AG09319 (cell line): Measurements from ENCODE around the gene JADE3.
A peak's percentile ranks its signal among the peaks of the same experiment; 100 is the strongest.

Experiments
- DNase-seq: peaks from one replicate; pipeline ENCODE4 v3.0.0-alpha.2; 2010; ENCODE audit warnings: low read depth; ENCODE audit errors: extremely low read depth
- TF ChIP-seq, protein P1 (sequence below): IDR thresholded peaks from 2 replicates; pipeline ENCODE4 v1.5.1; 2011; ENCODE audit warnings: low read depth, mild to moderate bottlenecking, inconsistent platforms, low read length, moderate library complexity

JADE3 gene

DNA sequence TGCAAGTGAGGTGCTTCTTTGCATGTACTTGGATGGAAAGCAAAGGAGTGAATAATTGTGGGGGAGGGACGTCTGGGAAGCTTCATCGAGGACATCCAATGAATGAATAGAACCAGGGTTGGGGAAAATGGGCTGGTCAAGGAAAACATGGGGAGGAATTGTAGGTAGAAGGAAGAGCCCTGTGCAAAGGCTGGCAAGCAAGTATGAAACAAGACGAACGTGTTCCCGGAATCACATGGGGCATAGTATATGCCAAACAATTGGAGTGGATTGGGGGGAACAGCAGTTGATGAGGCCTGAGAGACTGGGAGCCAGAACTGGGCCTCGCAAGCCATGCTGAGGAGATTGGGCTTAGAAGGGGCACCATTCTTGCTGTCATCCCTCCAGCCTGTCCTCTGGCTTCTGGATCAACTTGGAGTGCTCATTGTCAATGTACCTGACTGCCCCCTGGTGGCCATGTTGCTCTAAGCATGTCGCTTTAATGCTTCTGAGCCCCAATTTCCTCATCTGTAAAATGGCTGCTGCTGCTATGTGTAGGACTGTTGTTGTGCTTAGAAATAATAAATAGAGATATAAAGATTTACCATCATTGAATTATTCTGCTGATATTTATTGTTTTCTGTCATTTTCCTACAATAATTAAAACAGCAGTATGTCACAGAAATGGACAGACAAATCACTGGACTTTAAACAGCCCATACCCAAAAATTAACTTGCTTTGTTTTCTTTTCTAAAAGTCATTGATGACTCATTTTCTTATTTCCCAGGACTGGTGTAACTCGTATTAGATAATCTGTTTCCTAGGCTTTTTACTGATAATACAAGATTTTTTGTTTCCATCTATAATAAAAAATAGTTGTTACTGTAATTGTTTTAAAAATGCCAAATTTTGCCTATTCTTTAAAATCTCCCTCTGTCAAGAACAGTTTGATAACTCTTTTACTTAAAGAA lies 66.4 kb downstream of the JADE3 start:
- DNase-seq: peak; percentile 44
- TF ChIP-seq, protein P1, sequence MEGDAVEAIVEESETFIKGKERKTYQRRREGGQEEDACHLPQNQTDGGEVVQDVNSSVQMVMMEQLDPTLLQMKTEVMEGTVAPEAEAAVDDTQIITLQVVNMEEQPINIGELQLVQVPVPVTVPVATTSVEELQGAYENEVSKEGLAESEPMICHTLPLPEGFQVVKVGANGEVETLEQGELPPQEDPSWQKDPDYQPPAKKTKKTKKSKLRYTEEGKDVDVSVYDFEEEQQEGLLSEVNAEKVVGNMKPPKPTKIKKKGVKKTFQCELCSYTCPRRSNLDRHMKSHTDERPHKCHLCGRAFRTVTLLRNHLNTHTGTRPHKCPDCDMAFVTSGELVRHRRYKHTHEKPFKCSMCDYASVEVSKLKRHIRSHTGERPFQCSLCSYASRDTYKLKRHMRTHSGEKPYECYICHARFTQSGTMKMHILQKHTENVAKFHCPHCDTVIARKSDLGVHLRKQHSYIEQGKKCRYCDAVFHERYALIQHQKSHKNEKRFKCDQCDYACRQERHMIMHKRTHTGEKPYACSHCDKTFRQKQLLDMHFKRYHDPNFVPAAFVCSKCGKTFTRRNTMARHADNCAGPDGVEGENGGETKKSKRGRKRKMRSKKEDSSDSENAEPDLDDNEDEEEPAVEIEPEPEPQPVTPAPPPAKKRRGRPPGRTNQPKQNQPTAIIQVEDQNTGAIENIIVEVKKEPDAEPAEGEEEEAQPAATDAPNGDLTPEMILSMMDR: peak; percentile 63

DNA sequence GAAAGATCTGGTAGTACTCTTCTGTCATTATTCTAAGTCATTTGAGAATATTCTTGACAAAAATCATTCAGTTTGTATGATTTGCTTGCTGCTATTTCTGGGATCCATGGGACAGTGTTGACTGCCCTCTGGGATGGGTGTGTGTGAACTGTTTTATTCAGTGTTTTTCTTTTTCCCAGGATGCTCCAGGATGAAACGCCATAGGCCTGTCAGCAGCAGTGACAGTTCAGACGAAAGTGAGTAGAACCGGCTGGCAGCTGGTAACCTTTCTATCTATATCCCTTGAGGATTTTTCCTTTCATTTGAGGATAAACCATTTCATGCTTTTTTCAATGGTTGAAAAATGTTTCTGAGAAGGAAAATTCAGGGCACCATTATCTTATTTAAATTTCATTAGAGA lies 72.5 kb downstream of the JADE3 start:
- TF ChIP-seq, protein P1: no peak
- DNase-seq: no peak

DNA sequence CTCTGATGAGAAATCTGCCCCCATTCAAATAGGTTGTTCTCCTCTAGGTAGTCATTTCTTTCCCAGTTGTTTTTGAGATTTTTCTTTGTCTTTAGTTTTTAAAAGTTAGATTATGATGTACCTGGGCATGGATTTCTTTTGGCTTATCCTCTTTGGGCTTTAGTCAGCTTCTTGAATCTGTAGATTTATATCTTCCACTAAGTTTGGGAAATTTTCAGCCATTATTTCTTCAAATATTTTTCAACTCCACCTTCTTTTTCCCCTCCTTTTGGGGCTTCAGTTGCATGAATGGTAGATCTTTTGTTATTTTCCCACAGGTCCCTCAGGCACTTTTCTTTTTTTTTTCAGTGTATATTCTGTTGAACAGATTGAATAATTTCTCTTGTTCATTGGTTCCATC lies 77.3 kb downstream of the JADE3 start:
- no peak for DNase-seq
- TF ChIP-seq, protein P1: no peak

DNA sequence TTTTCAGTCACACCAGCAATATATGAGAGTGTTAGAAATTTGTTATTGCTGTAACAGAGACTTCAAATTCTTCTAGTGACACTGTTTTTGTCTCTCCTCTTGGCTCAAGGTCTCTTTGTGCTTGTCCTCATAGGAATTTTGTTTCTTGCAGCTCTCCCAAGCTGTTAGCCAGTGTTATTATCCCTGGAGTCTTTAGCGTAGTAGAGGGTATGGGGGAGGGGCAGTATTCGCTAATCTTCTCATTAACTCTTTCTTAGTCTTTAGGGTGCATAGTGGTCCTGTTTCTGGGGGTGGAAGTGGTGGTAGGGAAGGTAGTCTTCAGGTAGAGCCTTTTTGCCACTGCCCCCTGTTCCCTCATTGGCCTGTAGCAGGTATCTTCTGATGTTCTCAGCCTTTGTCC lies 79.4 kb downstream of the JADE3 start:
- DNase-seq: no peak
- TF ChIP-seq, protein P1: no peak

DNA sequence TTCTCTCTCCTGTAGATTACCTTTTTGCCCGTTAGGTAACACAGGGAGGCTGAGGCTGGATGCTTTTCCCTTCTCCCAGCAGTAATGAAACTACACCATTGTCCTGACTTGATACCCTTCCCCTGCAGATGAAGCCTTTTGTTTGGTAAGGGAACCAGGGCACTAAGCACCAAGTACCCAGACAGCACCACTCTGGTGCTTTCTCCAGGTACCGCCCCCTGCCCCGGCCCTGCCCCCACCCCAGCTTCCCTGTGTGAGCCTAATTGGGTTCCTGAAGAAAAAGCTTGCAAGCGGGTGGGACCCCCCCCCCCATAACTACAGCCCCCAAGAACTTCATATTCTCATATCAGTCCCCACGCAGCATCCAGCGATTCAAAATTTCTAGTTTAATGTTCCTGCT lies 79.8 kb downstream of the JADE3 start:
- no peak for DNase-seq
- TF ChIP-seq, protein P1: no peak

DNA sequence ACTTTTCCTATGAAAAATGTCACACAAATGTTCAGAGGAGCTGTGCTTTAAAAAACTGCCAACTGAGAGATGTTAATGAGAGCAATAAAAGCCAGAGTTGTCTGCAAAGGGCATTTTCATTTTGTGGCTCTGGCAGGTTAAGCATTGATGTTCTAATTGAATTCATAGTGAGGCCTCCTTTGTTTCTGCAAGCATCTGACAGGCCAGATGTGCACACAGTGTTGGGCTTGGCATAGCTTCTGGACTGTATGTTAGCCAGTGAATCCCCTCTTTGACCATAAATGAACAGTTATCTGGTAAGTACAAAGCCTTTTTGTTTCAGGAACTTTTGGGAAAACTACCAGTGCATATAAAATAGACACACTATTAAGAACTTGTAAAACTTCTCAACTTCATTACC lies 81.9 kb downstream of the JADE3 start:
- DNase-seq: no peak
- TF ChIP-seq, protein P1: no peak

DNA sequence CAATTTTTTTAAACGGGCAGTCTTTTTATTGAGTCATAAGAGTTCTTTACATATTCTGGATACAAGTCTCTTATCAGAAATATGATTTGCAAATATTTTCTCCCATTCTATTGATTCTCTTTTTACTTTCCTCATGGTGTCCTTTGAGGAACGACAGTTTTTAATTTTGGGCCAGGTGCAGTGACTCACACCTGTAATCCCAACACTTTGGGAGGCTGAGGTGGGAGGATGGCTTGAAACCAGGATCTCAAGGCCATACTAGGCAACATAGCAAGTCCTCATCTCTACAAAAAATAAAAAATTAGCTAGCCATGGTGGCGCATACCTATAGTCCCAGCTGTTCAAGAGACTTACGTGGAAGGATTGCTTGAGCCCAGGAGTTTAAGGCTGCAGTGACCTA lies 99.9 kb downstream of the JADE3 start:
- no peak for DNase-seq
- TF ChIP-seq, protein P1: no peak
